ENCODE results near the gene CX3CL1.

- TF ChIP-seq CTCF (IDR thresholded peaks at IDR 0.05): no peak
- no peak for TF ChIP-seq POLR2A (IDR thresholded peaks at IDR 0.05)
These were observed 11.3 kb downstream of the CX3CL1 start for GRCh38 chr16:57383276-57384247.

Data from ovary (tissue), 3 donors.